Inflammatory macrophage (primary cell): Measurements from ENCODE around the gene MAP3K9.
"Not testable (repeated sequence)": the region's sequence is repeated elsewhere in the genome, so short reads cannot be mapped to it uniquely, and the experiment has no call there.

Experiments used
- DNase-seq, 2 donors: peaks; one replicate each; pipeline ENCODE4 v3.0.0-alpha.2; 2020 to 2022

MAP3K9 gene

DNA sequence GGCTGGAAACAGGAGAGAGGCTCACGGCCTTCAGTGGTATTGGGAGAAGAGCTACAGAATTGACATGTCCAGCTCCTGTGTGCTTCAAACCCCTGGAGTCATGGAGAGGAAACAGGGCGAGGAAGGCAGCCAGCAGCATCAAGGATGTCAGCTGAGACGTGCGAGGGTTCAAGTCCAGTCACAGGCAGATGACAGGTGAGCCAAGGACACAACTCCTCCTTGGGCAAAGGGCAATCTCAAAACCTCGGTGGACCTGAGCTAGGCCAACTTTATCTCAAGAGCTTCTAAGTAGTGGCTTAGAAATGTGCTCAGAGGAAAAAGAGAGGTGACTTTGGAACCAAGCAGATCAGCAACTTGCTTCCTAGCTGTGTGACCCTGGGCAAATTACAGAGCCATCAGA, 86.0 kb downstream of the MAP3K9 start:
- no peak for DNase-seq

DNA sequence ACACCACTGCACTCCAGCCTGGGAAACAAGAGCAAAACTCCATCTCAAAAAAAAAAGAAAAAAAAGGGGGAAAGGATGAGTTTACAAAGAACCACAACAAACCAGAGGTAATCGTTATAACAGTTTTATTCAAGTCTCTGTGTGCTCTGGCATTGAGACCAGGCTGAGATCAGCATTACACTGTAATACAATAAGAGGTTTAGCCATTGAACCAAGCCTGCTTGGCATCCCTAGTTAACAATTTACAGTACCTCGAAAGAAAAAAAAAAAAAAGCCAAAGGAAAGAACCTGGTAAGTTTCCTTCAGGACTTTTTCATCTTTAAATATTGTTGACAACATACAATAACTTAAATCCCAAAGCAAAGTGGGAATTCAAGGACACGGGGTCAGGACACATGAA, 86.9 kb downstream of the MAP3K9 start:
- no peak for DNase-seq

DNA sequence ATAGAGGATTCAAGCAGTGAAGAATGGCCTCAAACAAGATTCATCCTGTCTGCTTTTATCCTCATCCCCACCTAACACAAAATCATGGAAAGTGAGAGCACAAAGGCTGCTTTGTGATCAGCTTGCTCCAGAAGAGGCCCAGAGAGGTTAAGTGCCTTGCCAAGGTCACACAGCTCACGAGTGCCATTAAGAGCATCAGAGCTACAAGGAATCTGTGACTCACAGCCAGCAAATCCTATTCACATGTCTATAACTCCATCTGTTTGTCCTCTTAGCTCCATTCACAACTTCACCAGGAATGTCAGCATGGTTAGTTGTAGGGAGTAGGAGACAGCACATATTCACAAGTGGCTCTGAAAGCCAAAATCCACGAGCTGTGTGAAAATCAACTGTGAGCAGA, 87.8 kb downstream of the MAP3K9 start:
- no peak for DNase-seq

DNA sequence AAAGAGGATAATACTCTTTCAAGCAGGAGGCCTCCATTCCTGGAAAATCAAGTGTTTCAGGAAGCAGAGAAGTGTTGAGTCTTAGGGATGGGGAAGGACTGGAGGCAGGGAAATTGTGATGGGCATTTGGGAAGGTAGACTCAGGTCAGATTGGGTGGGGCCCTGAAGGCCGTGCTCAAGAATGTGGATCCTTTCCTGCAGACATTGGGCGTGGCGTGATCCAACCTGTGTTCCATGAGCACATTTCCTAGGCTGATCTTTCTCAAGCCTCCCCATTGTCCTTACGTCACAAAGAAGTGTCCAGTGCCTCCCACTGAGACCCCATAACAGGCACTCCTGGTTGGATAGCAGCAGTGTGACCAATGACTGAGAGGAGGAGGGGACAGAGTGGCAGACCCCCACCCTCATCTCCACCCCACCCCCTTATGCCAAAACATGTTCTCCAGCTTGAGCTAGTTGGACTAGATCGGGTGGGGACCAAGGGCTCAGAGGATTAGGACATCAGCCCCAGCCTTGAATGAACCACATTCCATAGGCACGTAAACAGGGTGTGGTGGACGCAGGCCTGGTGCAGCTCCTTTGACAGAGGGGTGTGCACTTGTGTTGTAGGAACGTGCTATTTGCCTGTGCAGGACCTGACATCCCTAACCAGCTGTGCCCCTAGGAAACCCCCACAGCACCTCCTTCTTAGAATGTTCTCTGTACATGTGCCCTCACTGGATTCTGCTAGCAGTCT, 90.8 kb downstream of the MAP3K9 start:
- no peak for DNase-seq

DNA sequence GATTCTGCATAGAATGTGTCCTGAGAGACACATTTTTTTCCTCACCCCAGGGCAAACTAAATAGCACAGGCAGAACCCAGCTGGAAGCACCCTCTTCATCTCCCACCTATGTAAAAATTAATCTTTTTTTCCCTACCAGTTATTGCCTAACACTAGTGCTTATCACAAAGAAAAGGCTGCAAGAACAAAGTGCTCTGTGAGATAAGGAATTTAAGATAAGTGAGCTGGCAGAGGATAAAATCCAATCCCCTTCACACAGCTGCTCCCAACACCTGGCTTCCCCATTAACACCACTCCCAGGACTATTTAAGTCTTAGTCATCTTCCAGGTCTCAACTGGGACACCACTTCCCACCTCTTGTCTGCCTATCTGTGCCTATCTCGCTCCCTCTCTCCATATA, 92.4 kb downstream of the MAP3K9 start:
- DNase-seq: no peak

DNA sequence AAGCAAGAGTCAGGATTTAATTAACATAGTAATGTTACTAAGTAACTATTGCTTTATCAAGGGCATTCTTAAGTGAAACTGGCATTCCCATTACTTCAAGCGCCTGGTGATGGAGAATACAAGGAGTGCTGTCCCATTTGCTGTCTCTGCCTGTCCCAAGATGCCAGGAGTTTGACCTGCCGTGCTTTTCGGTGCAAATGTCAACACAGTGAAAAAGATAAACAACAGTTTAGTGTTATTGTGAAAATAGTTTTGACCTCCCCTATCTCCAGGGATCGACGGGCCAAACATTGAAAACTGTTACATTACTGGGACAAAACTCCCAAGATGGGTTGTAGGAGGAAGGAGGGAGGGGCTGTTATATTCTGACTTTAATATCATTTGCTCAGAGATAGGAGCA, 92.8 kb downstream of the MAP3K9 start:
- DNase-seq: no peak

DNA sequence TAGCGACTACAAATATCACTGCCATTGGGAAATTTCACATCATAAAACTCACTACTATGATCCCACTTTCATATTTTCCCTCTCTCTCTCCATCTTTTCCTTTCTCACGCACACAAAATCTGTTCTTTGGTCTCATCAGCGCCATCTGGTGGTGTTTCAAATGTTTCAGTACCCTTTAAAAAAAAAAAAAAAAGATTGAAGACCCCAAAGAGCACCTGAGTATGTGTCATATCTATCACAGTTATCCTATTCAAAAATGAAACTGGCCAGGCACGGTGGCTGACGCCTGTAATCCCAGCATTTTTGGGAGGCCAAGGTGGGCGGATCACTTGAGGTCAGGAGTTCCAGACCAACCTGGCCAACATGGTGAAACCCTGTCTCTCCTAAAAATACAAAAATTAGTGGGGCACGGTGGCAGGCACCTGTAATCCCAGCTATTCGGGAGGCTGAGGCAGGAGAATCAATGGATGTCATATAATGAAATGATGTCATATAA, 95.2 kb downstream of the MAP3K9 start:
- peak; percentile 34 to 44 for DNase-seq

DNA sequence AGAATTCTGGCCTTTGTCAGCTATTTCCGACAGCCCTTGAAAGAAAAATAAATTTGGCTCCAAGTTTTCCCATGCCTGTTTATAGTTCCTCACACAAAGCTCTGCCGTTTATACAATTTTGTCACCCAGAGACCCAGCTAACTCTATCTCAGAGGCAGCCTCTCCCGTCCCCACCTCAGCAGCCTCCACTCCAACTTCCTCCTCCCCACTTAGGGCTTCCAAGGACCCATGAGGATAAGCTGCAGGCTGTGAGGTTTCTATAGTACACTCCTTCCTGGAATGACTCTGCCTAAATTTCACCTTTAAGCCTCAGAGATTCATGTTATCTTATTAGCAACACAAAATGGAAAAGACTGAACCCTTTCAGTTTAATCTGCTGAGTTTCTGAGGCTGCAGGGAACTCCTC, 95.8 kb downstream of the MAP3K9 start:
- DNase-seq: no peak

DNA sequence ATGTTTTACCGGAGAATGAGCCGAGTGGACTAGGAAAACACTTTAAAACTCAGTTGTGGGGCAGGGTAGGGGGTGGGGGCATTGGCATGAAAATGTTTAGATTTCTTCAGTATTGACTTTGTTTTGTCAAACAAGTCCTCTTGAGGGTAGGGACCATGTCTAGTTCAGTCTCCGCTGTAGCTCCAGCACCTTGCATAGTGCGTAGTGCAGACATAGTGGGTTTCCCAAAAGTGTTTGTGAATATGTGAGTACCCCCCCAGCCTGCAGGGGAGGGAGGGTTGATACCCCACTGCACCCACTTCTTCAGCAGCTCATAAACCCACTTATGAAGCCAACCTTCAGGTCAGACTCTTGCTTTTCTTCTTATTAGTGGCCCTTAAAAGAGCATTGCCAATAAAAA, 96.2 kb downstream of the MAP3K9 start:
- DNase-seq: no peak

DNA sequence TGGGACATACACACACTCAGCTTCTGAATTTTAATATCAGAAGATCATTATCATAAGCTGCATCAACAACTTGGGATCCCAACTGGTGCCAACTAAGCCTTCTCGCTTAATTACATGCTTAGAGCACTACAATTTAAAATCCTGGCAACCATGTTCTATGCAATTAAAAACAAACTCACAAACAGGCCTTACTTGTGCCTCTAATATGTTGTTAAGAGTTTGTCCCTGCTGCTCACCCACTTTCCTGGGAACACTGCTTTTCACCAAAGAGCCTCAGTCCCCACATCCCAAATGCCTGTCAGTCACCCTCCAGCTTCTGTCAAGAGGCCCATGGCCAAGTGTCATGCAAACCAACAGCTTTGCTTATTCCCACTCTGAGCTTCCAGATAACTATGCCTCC, 97.9 kb downstream of the MAP3K9 start:
- DNase-seq: no peak

DNA sequence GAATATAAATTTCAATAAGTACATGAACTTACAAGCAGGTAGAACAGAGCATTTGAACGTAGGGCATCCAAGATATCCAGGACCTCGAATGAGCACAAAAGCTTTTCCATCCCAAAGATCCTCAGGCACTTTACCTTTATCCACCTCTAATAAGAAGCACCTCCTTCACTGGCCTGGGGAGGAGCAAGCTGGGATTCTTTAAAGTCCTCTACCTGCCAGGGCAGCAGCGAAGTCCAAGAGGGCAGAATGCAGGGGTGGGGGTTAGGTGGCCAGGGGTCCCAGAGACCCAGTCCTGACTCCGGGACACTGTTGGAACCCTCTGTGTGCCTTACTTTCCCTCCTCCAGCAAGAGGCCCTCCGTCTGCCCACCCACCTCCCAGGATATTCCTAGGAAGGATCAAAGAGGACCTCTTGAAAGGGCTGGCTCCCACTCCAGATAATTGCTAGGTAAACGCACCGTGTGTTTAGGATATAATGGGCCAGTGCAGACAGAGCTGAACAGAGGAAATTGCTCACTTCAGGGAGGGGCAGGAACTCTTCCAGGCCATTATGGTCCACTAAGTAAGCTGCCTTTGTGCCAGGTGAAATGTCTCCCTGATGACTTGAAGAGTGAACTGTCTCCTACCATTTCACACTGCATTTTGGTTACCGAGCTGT, 99.5 kb downstream of the MAP3K9 start:
- DNase-seq: no peak

DNA sequence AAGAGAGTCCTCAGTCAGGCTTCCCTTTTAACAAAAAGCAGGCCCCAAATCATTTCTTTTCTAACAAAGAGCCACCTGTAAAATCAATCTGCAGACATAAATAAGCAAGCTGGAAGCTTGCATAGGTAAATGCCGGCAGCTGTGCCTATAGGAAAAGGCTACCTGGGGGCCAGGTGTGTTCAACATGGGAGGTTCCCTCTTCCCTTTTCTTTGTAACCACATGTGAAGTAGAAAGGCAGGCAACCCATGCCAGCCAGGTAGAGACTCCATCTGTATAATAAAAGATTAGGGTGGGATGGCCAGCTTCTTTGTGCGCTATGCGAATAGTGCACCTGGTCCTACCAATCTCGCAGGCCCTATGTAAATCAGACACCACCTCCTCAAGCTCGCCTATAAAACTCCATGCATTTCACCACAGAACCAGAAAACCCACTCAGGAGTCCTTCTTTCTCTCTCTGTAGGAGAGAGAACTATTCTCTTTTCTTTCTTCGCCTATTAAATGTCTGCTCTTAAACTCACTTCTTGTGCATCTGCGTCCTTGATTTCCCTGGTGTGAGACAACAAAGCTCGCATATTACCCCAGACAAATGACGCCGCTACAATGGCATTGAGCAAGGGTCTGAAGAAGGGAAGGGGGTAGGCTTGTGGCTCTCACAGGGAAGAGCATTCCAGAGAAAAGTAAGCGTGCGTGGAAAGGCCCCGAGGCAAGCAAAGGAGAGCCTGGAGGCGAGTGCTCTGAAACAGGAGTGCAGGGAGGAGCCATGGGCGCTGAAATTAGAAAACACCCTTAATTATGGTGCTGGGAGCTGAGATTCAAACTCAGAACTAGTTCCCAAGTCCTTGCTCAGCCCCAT, 100.4 kb downstream of the MAP3K9 start:
- DNase-seq: no peak

DNA sequence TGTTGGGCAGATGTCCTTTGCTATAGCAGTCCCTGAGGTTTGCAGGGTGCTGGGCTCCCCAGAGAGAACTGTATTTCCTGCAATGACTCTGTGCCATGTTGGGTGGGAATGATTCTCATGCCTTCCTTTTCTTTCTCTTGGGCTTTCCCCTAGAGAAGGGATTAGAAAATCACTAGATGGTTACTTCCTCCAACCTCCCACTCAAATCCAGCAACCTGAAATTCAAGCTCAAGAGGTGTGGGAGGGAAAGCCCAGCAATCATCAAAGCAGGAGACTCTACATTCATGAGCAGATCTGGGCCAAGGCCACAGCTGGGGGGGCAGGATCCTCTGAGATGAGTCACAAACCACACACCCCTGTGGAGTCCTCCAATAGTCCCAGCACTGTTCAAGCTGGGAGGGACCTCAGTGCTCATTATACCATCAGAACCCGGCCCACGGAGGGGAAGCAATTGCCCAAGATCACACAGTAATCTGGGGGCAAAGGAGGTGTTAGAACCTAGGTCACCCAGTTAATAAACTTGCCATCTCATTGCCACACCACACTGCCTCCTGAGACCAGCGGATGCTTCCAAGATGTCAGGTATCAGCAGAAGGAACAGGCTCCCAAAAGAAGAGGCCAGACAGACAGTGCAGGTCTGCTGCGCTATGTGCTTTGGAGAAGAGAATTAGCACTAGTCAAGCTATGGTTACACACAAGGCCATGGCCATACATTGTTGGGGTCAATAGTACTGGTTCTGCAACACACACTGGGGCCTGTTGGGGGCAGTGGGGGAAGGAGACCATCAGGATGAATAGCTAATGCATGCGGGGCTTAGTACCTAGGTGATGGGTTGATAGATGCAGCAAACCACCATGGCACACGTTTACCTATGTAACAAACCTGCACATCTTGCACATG, 101.9 kb downstream of the MAP3K9 start:
- DNase-seq: peak; percentile 76 to 91

DNA sequence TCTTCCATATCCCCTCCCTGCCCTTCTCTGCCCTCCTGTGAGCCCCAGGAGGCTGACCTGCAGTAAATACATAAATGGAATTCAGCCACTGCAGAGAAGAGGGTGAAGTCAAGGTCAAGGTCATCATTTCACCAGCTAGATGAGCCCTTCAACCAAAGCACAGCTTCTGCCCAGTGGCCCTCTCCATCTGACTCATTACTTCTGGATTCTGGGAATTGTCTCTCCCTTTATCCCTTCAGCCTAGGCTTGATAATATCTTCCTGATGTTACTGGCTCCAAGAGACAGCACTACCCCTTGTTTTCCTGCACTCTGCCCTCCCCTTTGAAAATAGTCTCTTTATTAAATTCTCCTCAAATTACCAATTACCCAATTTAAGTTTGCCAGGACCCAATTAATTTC, 103.1 kb downstream of the MAP3K9 start:
- DNase-seq: no peak

DNA sequence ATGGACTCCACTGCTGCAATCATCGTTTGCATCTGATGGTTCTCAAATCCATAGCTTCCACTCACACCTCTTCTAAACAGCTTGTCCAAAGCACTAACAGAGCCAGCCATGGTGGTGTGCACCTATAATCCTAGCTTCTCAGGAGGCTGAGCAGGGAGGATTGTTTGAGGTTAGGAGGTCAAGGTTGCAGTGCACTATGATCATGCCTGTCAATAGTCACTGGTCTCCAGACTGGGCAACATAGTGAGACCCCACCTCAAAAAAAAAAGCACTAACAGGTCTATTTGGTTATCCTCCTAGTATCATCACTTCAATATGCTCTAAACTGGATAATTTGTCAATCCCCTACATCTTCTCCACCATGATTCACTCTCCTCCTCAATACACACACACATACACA, 104.4 kb downstream of the MAP3K9 start:
- no peak for DNase-seq

DNA sequence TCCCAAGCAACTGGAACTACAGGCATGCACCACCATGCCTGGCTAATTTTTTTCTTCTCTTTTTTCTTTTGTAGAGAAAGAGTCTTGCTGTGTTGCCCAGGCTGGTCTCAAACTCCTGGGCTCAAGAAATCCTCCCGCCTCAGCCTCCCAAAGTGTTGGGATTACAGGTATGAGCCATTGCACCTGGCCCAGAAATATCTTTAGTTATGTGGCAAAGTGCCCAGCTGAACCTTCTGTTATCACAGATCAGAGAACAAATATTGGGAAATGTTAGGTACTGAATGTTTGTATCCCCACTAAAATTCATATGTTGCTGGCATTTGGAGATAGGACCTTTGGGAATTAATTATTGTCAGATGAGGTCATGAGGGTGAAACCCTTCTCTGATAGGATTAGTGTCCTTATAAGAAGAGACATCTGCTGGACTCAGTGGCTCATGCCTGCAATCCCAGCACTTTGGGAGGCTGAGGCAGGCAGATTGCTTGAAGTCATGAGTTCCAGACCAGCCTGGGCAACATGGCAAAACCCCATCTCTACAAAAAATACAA, 105.6 kb downstream of the MAP3K9 start:
- not testable (repeated sequence) for DNase-seq

DNA sequence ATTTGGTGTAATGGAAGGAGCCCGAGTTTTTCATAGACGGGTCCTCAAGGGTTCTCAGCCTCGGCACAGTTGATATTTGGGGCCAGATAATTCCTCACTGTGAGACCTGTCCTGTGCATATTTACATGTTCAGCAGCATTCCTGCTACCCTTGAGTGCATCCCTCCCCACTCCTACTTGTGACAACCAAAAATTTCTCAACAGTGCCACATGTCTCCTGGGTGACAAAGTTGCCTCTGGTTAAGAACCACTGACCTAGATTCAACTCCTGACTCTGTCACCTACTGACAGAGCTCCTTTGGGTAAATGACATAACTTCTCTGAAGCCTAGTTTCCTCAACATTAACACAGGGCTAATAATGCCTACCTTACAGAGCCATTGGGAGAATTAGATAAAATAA, 107.2 kb downstream of the MAP3K9 start:
- DNase-seq: peak; percentile 31 to 69

DNA sequence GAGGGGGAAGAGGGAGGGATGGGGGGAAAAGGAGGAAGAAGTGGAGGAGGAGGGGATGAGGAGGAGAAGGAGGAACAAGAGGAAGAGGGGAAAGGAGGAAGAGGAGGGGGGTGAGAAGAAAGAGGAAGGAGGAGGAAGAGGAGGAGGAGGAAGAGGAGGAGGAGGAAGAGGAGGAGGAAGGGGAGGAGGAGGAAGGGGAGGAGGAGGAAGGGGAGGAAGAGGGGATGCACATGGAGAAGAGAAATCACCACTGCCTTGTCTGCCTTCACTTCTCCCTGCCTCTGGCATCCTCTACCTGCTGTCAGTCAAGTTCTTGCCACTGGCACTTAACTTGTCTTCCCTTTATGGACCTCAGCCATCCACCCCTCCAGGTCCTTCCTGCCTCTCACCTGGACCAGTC, 107.7 kb downstream of the MAP3K9 start:
- no peak for DNase-seq

DNA sequence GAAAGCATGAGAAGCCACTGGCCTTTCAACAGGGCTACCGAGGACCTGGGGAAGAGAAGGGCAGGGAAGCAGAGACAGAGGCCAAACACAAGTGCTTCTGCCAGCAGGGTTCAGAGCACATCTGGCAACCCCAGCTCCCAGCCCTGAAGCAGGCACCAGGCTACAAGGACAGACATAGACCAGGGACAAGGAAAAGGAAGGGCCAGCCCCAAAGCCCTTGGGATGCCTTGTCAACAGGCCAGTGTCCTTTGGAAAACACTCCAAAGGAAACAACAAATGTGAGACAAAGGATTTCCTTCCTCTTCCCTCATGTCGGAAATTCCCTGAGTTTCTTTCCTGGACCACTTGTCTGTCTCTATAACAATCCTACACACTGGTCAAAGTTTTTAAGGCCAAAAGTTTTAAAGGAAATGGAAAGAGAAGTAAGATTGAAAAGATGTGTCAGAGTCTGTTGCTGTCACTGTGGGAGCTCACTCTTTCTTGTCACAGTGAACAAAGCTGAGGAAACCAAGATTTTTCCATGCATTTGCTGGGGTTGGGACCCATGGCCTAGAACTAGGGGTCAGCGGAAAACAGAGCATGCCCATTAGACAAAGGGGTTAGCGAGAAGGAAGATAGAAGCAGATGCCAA, 108.2 kb downstream of the MAP3K9 start:
- peak; percentile 40 to 43 for DNase-seq

DNA sequence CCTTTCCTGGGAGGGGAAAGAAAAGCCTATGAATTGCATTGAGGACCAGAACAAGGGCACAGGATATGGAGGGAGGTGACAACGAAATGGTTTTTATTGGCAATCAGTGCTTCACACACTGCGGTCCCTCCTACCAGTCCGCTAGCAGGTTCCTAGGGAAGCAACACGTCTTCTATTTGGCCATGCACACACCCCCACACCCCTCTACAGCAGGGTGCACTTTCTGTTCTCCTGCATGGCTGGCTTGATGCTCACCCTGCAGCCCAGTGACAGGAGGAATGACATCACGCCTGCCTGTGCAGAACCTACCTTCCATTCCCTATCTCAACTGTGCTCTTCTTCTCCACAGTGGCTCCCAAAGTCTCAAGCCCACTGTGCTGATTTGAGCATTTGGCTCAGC, 109.7 kb downstream of the MAP3K9 start:
- DNase-seq: peak; percentile 14 to 53

DNA sequence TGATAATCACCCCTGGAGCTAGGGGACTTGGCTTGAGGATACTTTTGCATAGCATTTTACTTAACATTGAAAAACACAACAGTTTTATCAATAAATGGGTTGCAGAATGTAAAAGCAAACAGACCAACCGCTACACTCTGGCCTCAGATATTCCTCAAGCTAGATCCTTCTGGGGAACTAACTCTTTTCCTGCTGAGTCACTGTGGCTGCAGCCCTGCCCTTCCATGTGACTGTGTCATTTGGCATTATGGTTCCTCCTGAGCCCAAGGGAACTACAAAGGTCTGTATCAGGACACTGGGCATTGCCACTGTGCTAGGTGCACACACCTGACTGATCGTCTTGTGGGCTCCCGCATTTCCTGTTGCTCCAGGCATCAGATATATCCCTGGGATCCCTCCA, 111.0 kb downstream of the MAP3K9 start:
- peak; percentile 78 to 83 for DNase-seq

DNA sequence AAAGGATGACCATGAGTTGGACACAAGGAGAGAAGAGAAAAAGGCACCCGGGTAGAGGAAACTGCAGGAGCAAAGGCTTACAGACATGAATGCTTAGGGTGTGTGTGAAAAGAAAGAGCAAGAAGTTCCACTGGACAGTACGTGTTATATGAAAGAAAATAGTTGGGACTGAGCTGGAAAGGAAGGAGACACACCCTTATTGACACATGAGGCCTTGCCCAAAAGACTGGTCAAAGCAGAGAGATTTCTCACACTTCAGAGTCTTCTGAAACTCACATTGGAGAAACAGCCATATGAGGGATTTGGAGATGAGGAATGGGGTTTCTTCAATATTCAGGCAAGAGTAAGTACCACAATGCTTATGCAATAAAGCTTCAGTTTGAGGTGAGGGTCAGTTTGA, 111.6 kb downstream of the MAP3K9 start:
- peak; percentile 25 to 63 for DNase-seq
